Measurements from ENCODE around the gene GRM7.

GRCh38 chr3:7190095-7190494 is 329.2 kb downstream of the GRM7 start:
- no peak for TF ChIP-seq CTCF (IDR thresholded peaks at IDR 0.05 in 8 of 11, conservative IDR thresholded peaks at IDR 0.05 in 3 of 11)
- TF ChIP-seq POLR2A (IDR thresholded peaks at IDR 0.05): no peak
- TF ChIP-seq POLR2AphosphoS5 (IDR thresholded peaks at IDR 0.05): no peak
